Gastrocnemius medialis (tissue), 4 donors: ENCODE results near the gene IGFBP2.

Source experiments
- CTCF ChIP-seq, 5 experiments: fragments of 450-650 bp in 3 of 5; fragments of 200-600 bp in 2 of 5; sonication (generic) in 2 of 5; IDR thresholded peaks in 4 of 5; conservative IDR thresholded peaks in 1 of 5; 1 replicate in 4 of 5; 2 replicates in 1 of 5; pipeline ENCODE4 v1.5.1; 2016 to 2019; ENCODE audit warnings: antibody characterized with exemption in 5 of 5, mild to moderate bottlenecking in 3 of 5, moderate library complexity in 3 of 5
- POLR2A ChIP-seq, 2 donors: fragments of 450-650 bp; IDR thresholded peaks; one replicate each; pipeline ENCODE4 v1.6.1; 2017; ENCODE audit warnings: antibody characterized with exemption in 2 of 2, mild to moderate bottlenecking in 2 of 2, moderate library complexity in 2 of 2

- TF ChIP-seq CTCF (IDR thresholded peaks at IDR 0.05 in 4 of 5, conservative IDR thresholded peaks at IDR 0.05 in 1 of 5) (no peak), POLR2A (IDR thresholded peaks at IDR 0.05) (no peak)
Observed at GRCh38 chr2:216654528-216655052, 21.4 kb downstream of the IGFBP2 start.
